Astrocyte of the cerebellum (primary cell): ENCODE data around the gene ZHX3.
A peak's percentile ranks its signal among the peaks of the same experiment; 100 is the strongest.

Experiments used
- DNase-seq: peaks from one replicate; pipeline ENCODE4 v3.0.0-alpha.2; 2011; ENCODE audit warnings: low read depth
- H3K4me3 ChIP-seq: 2 replicates; pipeline ENCODE4 v1.5.1; 2011; ENCODE audit warnings: mild to moderate bottlenecking, low read depth, low read length, moderate library complexity
- in situ Hi-C: cut with HindIII; loops from 2 replicates; pipeline ENCODE4 v1.10.0; 2017; ENCODE audit warnings: low sequenced_read_pairs
- TF ChIP-seq, protein P1 (sequence below): IDR thresholded peaks from 2 replicates; pipeline ENCODE4 v1.5.1; 2012; ENCODE audit warnings: low read length, low read depth, moderate library complexity, mild to moderate bottlenecking; ENCODE audit errors: missing control alignments

The ZHX3 gene

GRCh38 chr20:41202426-41202825, 115.1 kb downstream of the ZHX3 start:
- TF ChIP-seq, protein P1, sequence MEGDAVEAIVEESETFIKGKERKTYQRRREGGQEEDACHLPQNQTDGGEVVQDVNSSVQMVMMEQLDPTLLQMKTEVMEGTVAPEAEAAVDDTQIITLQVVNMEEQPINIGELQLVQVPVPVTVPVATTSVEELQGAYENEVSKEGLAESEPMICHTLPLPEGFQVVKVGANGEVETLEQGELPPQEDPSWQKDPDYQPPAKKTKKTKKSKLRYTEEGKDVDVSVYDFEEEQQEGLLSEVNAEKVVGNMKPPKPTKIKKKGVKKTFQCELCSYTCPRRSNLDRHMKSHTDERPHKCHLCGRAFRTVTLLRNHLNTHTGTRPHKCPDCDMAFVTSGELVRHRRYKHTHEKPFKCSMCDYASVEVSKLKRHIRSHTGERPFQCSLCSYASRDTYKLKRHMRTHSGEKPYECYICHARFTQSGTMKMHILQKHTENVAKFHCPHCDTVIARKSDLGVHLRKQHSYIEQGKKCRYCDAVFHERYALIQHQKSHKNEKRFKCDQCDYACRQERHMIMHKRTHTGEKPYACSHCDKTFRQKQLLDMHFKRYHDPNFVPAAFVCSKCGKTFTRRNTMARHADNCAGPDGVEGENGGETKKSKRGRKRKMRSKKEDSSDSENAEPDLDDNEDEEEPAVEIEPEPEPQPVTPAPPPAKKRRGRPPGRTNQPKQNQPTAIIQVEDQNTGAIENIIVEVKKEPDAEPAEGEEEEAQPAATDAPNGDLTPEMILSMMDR, result no peak

GRCh38 chr20:41201760-41202159, 115.8 kb downstream of the ZHX3 start:
- in situ Hi-C loops, result no loop called here
- TF ChIP-seq, protein P1, result no peak

More at GRCh38 chr20:41202426-41202825, 115.1 kb downstream of the ZHX3 start:
- no peak for DNase-seq
- in situ Hi-C loops, result no loop called here
- no peak overlapping the region for H3K4me3 ChIP-seq

GRCh38 chr20:41200446-41201202, 116.9 kb downstream of the ZHX3 start:
- in situ Hi-C loops, result no loop called here
- DNase-seq, result peak; percentile 60
- TF ChIP-seq, protein P1, result no peak
- H3K4me3 ChIP-seq, result no peak overlapping the region

More at GRCh38 chr20:41201760-41202159, 115.8 kb downstream of the ZHX3 start:
- no peak overlapping the region for H3K4me3 ChIP-seq
- no peak for DNase-seq

GRCh38 chr20:41198443-41198842, 119.1 kb downstream of the ZHX3 start:
- TF ChIP-seq, protein P1, result no peak
- H3K4me3 ChIP-seq, result no peak overlapping the region
- in situ Hi-C loops, result no loop called here
- no peak for DNase-seq

- no peak overlapping the region for H3K4me3 ChIP-seq
- in situ Hi-C loops, result no loop called here
- TF ChIP-seq, protein P1, result no peak
- DNase-seq, result no peak
Measured at GRCh38 chr20:41196653-41197225, 120.8 kb downstream of the ZHX3 start.

DNA sequence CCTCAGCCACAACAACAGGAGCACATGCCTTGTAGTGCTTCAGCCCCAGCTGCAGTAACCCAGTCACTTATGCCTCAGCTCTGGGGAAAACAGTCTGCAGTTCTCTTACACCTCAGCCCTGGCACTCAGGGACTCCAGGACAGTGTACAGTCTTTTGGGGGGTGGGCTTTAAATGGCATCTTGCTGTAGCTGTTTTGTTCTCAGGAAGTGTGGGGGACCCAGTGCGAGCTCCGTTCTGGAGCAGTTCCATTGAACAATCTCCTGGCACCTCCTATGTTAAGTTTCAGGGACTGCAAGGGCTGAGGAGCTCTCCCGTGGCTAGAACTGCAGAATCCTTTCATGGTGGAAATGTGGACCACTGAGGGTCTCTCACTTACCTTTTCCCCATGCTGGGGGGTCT, 125.0 kb downstream of the ZHX3 start:
- no peak overlapping the region for H3K4me3 ChIP-seq
- no peak for DNase-seq
- in situ Hi-C loops, result no loop called here
- TF ChIP-seq, protein P1, result no peak
